Brain microvascular endothelial cell (primary cell): ENCODE measurements around the gene C20orf173.
A peak's percentile ranks its signal among the peaks of the same experiment; 100 is the strongest.

Experiments used
- DNase-seq: peaks from one replicate; pipeline ENCODE4 v3.0.0-alpha.2; 2020
- H3K27ac ChIP-seq: fragments of 250-450 bp; sonication (Bioruptor Pico); 2 replicates; pipeline ENCODE4 v1.5.1; 2020; ENCODE audit warnings: mild to moderate bottlenecking, moderate library complexity
- H3K27me3 ChIP-seq: fragments of 250-450 bp; sonication (Bioruptor Pico); replicated peaks from 2 replicates; pipeline ENCODE4 v1.5.1; 2020; ENCODE audit warnings: mild to moderate bottlenecking
- H3K36me3 ChIP-seq: fragments of 250-450 bp; sonication (Bioruptor Pico); replicated peaks from 2 replicates; pipeline ENCODE4 v1.5.1; 2020; ENCODE audit warnings: mild to moderate bottlenecking
- H3K4me3 ChIP-seq: 2 replicates; pipeline ENCODE4 v1.5.1; 2011; ENCODE audit warnings: low read depth, mild to moderate bottlenecking, control low read depth, low read length, moderate library complexity
- in situ Hi-C: cut with HindIII; loops from 2 replicates; pipeline ENCODE4 v1.10.0; 2017; ENCODE audit warnings: low sequenced_read_pairs, low pct_ligation_motif_present
- TF ChIP-seq, protein P1 (sequence below): IDR thresholded peaks from 2 replicates; pipeline ENCODE4 v1.5.1; 2011; ENCODE audit warnings: low read depth, mild to moderate bottlenecking, moderate library complexity, low read length, control low read depth, inconsistent platforms; ENCODE audit errors: missing control alignments

Gene C20orf173

DNA sequence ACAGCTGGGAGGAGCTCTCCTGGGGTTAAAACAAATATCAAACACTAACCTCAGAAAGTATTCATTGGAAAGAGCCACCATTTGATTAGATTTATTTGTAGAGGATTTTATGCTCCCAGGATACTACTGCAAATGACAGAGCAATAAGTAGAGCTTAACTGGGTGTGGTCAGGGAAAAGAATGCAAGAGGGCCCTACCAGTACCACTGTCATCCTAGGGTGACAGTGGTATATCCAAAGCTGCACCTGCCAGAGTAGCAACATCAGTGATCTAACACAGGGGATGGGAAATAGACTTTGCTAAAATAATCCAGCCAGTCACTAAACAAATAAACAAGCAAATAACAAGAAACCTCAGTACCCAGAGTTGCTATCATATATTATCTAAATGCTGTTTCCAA, 42.1 kb upstream of the C20orf173 start:
- H3K4me3 ChIP-seq: no peak overlapping the region
- TF ChIP-seq, protein P1, sequence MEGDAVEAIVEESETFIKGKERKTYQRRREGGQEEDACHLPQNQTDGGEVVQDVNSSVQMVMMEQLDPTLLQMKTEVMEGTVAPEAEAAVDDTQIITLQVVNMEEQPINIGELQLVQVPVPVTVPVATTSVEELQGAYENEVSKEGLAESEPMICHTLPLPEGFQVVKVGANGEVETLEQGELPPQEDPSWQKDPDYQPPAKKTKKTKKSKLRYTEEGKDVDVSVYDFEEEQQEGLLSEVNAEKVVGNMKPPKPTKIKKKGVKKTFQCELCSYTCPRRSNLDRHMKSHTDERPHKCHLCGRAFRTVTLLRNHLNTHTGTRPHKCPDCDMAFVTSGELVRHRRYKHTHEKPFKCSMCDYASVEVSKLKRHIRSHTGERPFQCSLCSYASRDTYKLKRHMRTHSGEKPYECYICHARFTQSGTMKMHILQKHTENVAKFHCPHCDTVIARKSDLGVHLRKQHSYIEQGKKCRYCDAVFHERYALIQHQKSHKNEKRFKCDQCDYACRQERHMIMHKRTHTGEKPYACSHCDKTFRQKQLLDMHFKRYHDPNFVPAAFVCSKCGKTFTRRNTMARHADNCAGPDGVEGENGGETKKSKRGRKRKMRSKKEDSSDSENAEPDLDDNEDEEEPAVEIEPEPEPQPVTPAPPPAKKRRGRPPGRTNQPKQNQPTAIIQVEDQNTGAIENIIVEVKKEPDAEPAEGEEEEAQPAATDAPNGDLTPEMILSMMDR: no peak
- DNase-seq: no peak
- no peaks in the 10 kb centered on the region for H3K27me3 ChIP-seq
- no peak overlapping the region for H3K27ac ChIP-seq
- in situ Hi-C loops: no loop called here
- no peaks in the 10 kb centered on the region for H3K36me3 ChIP-seq

DNA sequence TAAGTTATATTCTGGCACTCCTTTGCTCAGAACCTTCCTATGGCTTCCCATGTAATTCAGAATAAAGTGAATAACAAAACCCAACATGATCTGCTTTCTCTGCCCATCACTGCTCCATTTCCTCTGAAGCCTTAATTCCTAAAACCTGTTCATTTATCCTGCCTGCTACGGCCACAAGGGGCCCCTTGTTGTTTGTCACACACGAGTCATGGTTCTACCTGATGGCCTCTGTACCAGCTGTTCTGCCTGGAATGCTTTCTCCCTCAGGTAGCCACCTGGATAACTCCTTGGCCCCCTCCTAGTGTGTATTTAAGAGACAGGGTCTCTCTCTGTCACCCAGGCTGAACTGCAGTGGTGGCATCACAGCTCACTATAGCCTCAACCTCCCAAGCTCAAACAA, 39.2 kb upstream of the C20orf173 start:
- DNase-seq: no peak
- no peaks in the 10 kb centered on the region for H3K36me3 ChIP-seq
- H3K4me3 ChIP-seq: no peak overlapping the region
- H3K27me3 ChIP-seq: no peaks in the 10 kb centered on the region
- no peak overlapping the region for H3K27ac ChIP-seq
- in situ Hi-C loops: no loop called here
- TF ChIP-seq, protein P1: peak; percentile 55

GRCh38 chr20:35564905-35565304, 35.5 kb upstream of the C20orf173 start:
- TF ChIP-seq, protein P1: no peak
- Histone ChIP-seq H3K4me3 (no peak overlapping the region), H3K27me3 (no peaks in the 10 kb centered on the region), H3K27ac (no peak overlapping the region), H3K36me3 (no peaks in the 10 kb centered on the region)
- no peak for DNase-seq
- in situ Hi-C loops: no loop called here

DNA sequence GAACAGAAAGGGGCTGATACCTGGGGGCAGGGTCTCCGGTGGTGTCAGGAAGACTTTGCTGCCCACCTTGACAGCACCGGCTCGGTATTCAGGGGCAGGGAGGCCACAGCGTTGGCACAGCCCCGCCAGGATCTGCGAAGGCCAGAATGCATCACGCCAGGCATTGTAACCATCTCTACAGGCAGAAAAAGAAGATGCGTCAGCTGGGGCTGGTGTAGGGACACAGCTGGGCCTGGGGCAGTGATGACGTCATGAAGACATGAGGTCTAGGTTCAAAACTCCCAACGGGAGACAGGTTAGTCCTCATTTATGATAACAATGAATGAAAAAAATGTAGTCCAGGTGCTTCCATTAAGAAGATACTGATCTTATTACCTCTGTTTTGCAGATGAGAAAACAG, 34.4 kb upstream of the C20orf173 start:
- Histone ChIP-seq H3K4me3 (no peak overlapping the region), H3K27ac (no peak overlapping the region), H3K27me3 (no peaks in the 10 kb centered on the region), H3K36me3 (no peaks in the 10 kb centered on the region)
- in situ Hi-C loops: no loop called here
- no peak for DNase-seq
- TF ChIP-seq, protein P1: no peak

- Histone ChIP-seq H3K36me3 (peaks cover 5% of the 10 kb centered on the region), H3K27me3 (no peaks in the 10 kb centered on the region), H3K4me3 (no peak overlapping the region), H3K27ac (no peak overlapping the region)
- TF ChIP-seq, protein P1: no peak
- in situ Hi-C loops: no loop called here
- DNase-seq: no peak
Measured at GRCh38 chr20:35562541-35563110, 33.2 kb upstream of the C20orf173 start.

DNA sequence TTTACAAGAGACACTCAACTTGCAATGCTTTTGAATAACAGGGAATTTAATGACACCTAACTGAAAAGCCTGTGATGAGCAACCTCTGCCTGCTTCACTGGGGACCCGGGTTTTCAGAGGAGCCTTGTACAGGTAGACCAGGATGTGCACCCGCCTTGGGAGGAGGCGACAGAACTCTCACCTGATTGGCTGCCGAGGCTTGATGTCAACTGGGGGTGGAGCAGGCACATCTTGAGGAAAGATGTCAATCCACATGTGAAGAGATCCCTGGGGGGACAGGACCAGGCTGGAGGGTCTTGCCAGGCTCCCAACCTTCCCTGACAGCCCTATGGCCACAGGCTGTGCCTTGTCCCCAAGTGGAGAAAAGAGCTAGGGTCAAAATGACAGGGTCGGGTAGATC, 32.2 kb upstream of the C20orf173 start:
- Histone ChIP-seq H3K27me3 (no peaks in the 10 kb centered on the region), H3K4me3 (no peak overlapping the region), H3K36me3 (peaks cover 15% of the 10 kb centered on the region), H3K27ac (no peak overlapping the region)
- DNase-seq: no peak
- in situ Hi-C loops: no loop called here
- TF ChIP-seq, protein P1: no peak
